Uterus (tissue), 2 donors: ENCODE data around the gene CFAP73.

ENCODE experiments used
- CTCF ChIP-seq, 4 experiments: fragments of 200-600 bp in 2 of 4; fragments of 450-650 bp in 2 of 4; sonication (generic) in 2 of 4; IDR thresholded peaks; one replicate each; pipeline ENCODE4 v1.5.1; 2016 to 2019; ENCODE audit warnings: antibody characterized with exemption in 4 of 4, mild to moderate bottlenecking in 2 of 4, moderate library complexity in 1 of 4
- POLR2A ChIP-seq, 2 donors: fragments of 450-650 bp; IDR thresholded peaks; one replicate each; pipeline ENCODE4 v1.6.1; 2016; ENCODE audit warnings: antibody characterized with exemption in 2 of 2, mild to moderate bottlenecking in 1 of 2, moderate library complexity in 1 of 2

- TF ChIP-seq CTCF (IDR thresholded peaks at IDR 0.05) (no peak), POLR2A (IDR thresholded peaks at IDR 0.05) (no peak)
Measured at GRCh38 chr12:113115455-113116126, 33.9 kb upstream of the CFAP73 start.
